Transverse colon (tissue), 4 donors: ENCODE results near the gene GRSF1. TPM values are rescaled to one million over a fixed set of nuclear protein-coding genes. Genes with fewer than 3 reads are reported as not detected.
"Not testable (repeated sequence)": the region's sequence is repeated elsewhere in the genome, so short reads cannot be mapped to it uniquely, and the experiment has no call there.

ENCODE experiments used
- DNase-seq: peaks from one replicate; pipeline ENCODE4 v3.0.0-alpha.2; 2019
- H3K27ac ChIP-seq, 4 donors: fragments of 200-600 bp; sonication (generic); 2 replicates each; pipeline ENCODE4 v1.5.1; 2016 to 2018; ENCODE audit warnings: inconsistent platforms in 4 of 4
- H3K27me3 ChIP-seq: fragments of 200-600 bp; sonication (generic); 2 replicates; pipeline ENCODE4 v1.5.1; 2017; ENCODE audit warnings: inconsistent platforms
- H3K36me3 ChIP-seq, 4 donors: fragments of 200-600 bp; sonication (generic); 2 replicates each; pipeline ENCODE4 v1.5.1; 2017 to 2019; ENCODE audit warnings: inconsistent platforms in 4 of 4
- H3K4me1 ChIP-seq, 4 donors: fragments of 200-600 bp; sonication (generic); 2 replicates each; pipeline ENCODE4 v1.5.1; 2017 to 2020; ENCODE audit warnings: inconsistent platforms in 4 of 4
- H3K4me3 ChIP-seq, 4 donors: fragments of 200-600 bp; sonication (generic); 1 replicate in 1 of 4; 2 replicates in 3 of 4; pipeline versions ENCODE4 v1.5.1 to v1.6.1; 2017 to 2019; ENCODE audit warnings: inconsistent platforms in 4 of 4
- H3K9me3 ChIP-seq, 2 donors: fragments of 200-600 bp; sonication (generic); 2 replicates each; pipeline ENCODE4 v1.5.1; 2017 to 2019; ENCODE audit warnings: inconsistent platforms in 2 of 2
- CTCF ChIP-seq, 5 experiments: fragments of 200-600 bp in 3 of 5; fragments of 450-650 bp in 2 of 5; sonication (generic) in 3 of 5; IDR thresholded peaks; 1 replicate in 2 of 5; 2 replicates in 3 of 5; pipeline ENCODE4 v1.5.1; 2016 to 2017; ENCODE audit warnings: antibody characterized with exemption in 5 of 5, inconsistent platforms in 3 of 5, mild to moderate bottlenecking in 2 of 5, moderate library complexity in 1 of 5
- EP300 ChIP-seq: sonication (generic); formaldehyde crosslinking; IDR thresholded peaks from one replicate; pipeline ENCODE4 v1.6.1; 2017; ENCODE audit warnings: antibody characterized with exemption, low read depth
- POLR2A ChIP-seq: fragments of 450-650 bp; IDR thresholded peaks from one replicate; pipeline ENCODE4 v1.6.1; 2016; ENCODE audit warnings: antibody characterized with exemption, mild to moderate bottlenecking, moderate library complexity
- POLR2AphosphoS5 ChIP-seq, 3 donors: sonication (generic); formaldehyde crosslinking; IDR thresholded peaks; one replicate each; pipeline ENCODE4 v1.6.1; 2016; ENCODE audit warnings: antibody characterized with exemption in 3 of 3
- WGBS, 2 donors: methylation state at CpG; one replicate each; pipeline ENCODE4 v1.1.5; 2018; ENCODE audit warnings: low coverage in 1 of 2; 5-methylcytosine and 5-hydroxymethylcytosine counted together
- in situ Hi-C, 4 donors: fragments of 200-750 bp; cut with MboI; loops; one replicate each; pipeline versions ENCODE4 v1.15.0 to v1.15.1; 2017; ENCODE audit warnings: low sequenced_read_pairs in 3 of 4, low pct_ligation_motif_present in 1 of 4, low pct_unique_long_range_greater_than_20kb in 1 of 4
- intact Hi-C: fragments of 100-400 bp; cut with DNase I; formaldehyde crosslinking; loops from one replicate; pipeline ENCODE4 v1.15.1; 2023; ENCODE audit warnings: low total_unique reads
- total RNA-seq, 4 donors: library from RNA; depleted of rRNA; stranded (reverse); fragments of >200 nt; gene quantifications; one replicate each; pipeline ENCODE4 v1.1.0, GENCODE V29; 2016

The GRSF1 gene
- total RNA-seq, 4 donors from 2014 or later: 42.6 to 63.2 (median 60.8) TPM

- in situ Hi-C loops (loop anchor here in 1 of 4 donors (25.0 kb wide), 1 partner anchor 168 kb away; no protein-coding TSS in a partner anchor), intact Hi-C loops (no loop called here)
- H3K27me3 ChIP-seq: no peaks in the 10 kb centered on the region
- H3K4me3 ChIP-seq: no peak overlapping the region
- H3K27ac ChIP-seq: no peak overlapping the region
- DNase-seq: no peak
- no peak for TF ChIP-seq EP300
- TF ChIP-seq CTCF (IDR thresholded peaks at IDR 0.05): no peak
- TF ChIP-seq POLR2AphosphoS5 (IDR thresholded peaks at IDR 0.05): no peak
- WGBS, 2 donors: 72 to 100% methylated on average over 1 to 9 of the region's 9 CpGs
- no peaks in the 10 kb centered on the region for H3K9me3 ChIP-seq
- H3K4me1 ChIP-seq: no peaks in the 10 kb centered on the region
- no peaks in the 10 kb centered on the region for H3K36me3 ChIP-seq
Measured at GRCh38 chr4:70844180-70844579, 4.5 kb upstream of the GRSF1 start.

GRCh38 chr4:70842761-70843435 is 3.2 kb upstream of the GRSF1 start:
- Histone ChIP-seq H3K27me3 (no peaks in the 10 kb centered on the region), H3K27ac (no peak overlapping the region), H3K4me3 (no peak overlapping the region), H3K36me3 (no peaks in the 10 kb centered on the region), H3K4me1 (peaks cover 0 to 5% (median 4%) of the 10 kb centered on the region in 4 donors), H3K9me3 (no peaks in the 10 kb centered on the region)
- in situ Hi-C loops: loop anchor here in 1 of 4 donors (25.0 kb wide), 1 partner anchor 169 kb away; no protein-coding TSS in a partner anchor
- intact Hi-C loops: no loop called here
- DNase-seq: no peak
- no peak for TF ChIP-seq POLR2A
- TF ChIP-seq POLR2AphosphoS5 (IDR thresholded peaks at IDR 0.05): no peak
- TF ChIP-seq EP300: no peak
- TF ChIP-seq CTCF (IDR thresholded peaks at IDR 0.05): no peak
- 72 to 81% methylated on average over 3 to 6 of the region's 6 CpGs for WGBS, 2 donors

- H3K9me3 ChIP-seq: no peaks in the 10 kb centered on the region
- in situ Hi-C loops: loop anchor here in 1 of 4 donors (25.0 kb wide), 1 partner anchor 170 kb away; no protein-coding TSS in a partner anchor
- 56% methylated on average over 1 of the region's 1 CpG; no CpG with 5 or more reads in 1 of the 2 donors for WGBS, 2 donors
- TF ChIP-seq POLR2AphosphoS5 (IDR thresholded peaks at IDR 0.05): no peak
- no peak for DNase-seq
- no peaks in the 10 kb centered on the region for H3K36me3 ChIP-seq
- no peak overlapping the region for H3K4me3 ChIP-seq
- H3K4me1 ChIP-seq: peaks cover 4 to 14% (median 8%) of the 10 kb centered on the region in 4 donors
- intact Hi-C loops: no loop called here
- no peak overlapping the region for H3K27ac ChIP-seq
- no peaks in the 10 kb centered on the region for H3K27me3 ChIP-seq
Measured at GRCh38 chr4:70841951-70842350, 2.3 kb upstream of the GRSF1 start.

GRCh38 chr4:70841211-70841610 is 1.5 kb upstream of the GRSF1 start:
- Histone ChIP-seq H3K9me3 (no peaks in the 10 kb centered on the region), H3K27ac (peak overlapping the region in 1 of 4 donors; percentile 56), H3K36me3 (no peaks in the 10 kb centered on the region), H3K4me1 (peaks cover 4 to 22% (median 8%) of the 10 kb centered on the region in 4 donors), H3K27me3 (no peaks in the 10 kb centered on the region), H3K4me3 (no peak overlapping the region)
- intact Hi-C loops: no loop called here
- in situ Hi-C loops: loop anchor here in 1 of 4 donors (25.0 kb wide), 1 partner anchor 171 kb away; no protein-coding TSS in a partner anchor
- DNase-seq: no peak
- no peak for TF ChIP-seq POLR2AphosphoS5 (IDR thresholded peaks at IDR 0.05)
- TF ChIP-seq CTCF (IDR thresholded peaks at IDR 0.05): no peak
- no peak for TF ChIP-seq POLR2A
- no peak for TF ChIP-seq EP300

- peak overlapping the region in 3 of 4 donors; percentile 12 to 56 (median 52) for H3K27ac ChIP-seq
- H3K9me3 ChIP-seq, intact Hi-C loops, DNase-seq, H3K4me3 ChIP-seq, H3K27me3 ChIP-seq, H3K36me3 ChIP-seq: not testable (repeated sequence)
- WGBS, 2 donors: 92 to 100% methylated on average over 3 to 16 of the region's 16 CpGs
- in situ Hi-C loops: loop anchor here in 1 of 4 donors (25.0 kb wide), 1 partner anchor 172 kb away; no protein-coding TSS in a partner anchor
- H3K4me1 ChIP-seq: peaks cover 4 to 26% (median 8%) of the 10 kb centered on the region in 4 donors
Measured at GRCh38 chr4:70840631-70841030, 941 bp upstream of the GRSF1 start.
